OCI-M1 (cell line): ENCODE measurements around the gene CHRDL1.
"Not testable (repeated sequence)": the region's sequence is repeated elsewhere in the genome, so short reads cannot be mapped to it uniquely, and the experiment has no call there.

Source experiments
- DNase-seq: peaks from one replicate; lab custom pipeline; 2025; lab: John Stamatoyannopoulos, UW

Gene CHRDL1

GRCh38 chrX:110795645-110796406, at the start of gene CHRDL1:
TSS of gene CHRDL1 (minus strand) at chrX:110795817. CDS start at chrX:110792181, 3,636 bp downstream.
- no peak for DNase-seq

GRCh38 chrX:110836982-110837381, 41.4 kb upstream of the CHRDL1 start:
- no peak for DNase-seq

- DNase-seq: no peak
These were observed 40.8 kb upstream of the CHRDL1 start for GRCh38 chrX:110836451-110836850.

- DNase-seq: no peak
These were observed 40.4 kb upstream of the CHRDL1 start for GRCh38 chrX:110836001-110836400.

- DNase-seq: no peak
These were observed 30.4 kb upstream of the CHRDL1 start for GRCh38 chrX:110825972-110826371.

GRCh38 chrX:110816543-110816942, 20.9 kb upstream of the CHRDL1 start:
- DNase-seq: not testable (repeated sequence)

GRCh38 chrX:110806145-110806544, 10.5 kb upstream of the CHRDL1 start:
- no peak for DNase-seq

GRCh38 chrX:110805303-110805702, 9.7 kb upstream of the CHRDL1 start:
- no peak for DNase-seq

GRCh38 chrX:110804446-110804845, 8.8 kb upstream of the CHRDL1 start:
- no peak for DNase-seq

GRCh38 chrX:110803506-110803905, 7.9 kb upstream of the CHRDL1 start:
- DNase-seq: no peak

- DNase-seq: no peak
These were observed 735 bp upstream of the CHRDL1 start for GRCh38 chrX:110796407-110796697.

- DNase-seq: no peak
These were observed 1.0 kb downstream of the CHRDL1 start for GRCh38 chrX:110794601-110795000.

GRCh38 chrX:110791071-110791470, 4.5 kb downstream of the CHRDL1 start:
- no peak for DNase-seq

- DNase-seq: no peak
These were observed 9.1 kb downstream of the CHRDL1 start for GRCh38 chrX:110786486-110786885.

GRCh38 chrX:110759785-110760184, 35.8 kb downstream of the CHRDL1 start:
- DNase-seq: no peak

GRCh38 chrX:110758781-110759422, 36.7 kb downstream of the CHRDL1 start:
- no peak for DNase-seq

GRCh38 chrX:110755611-110756010, 40.0 kb downstream of the CHRDL1 start:
- DNase-seq: no peak

- DNase-seq: no peak
These were observed 40.6 kb downstream of the CHRDL1 start for GRCh38 chrX:110755061-110755460.

GRCh38 chrX:110750526-110751189, 45.0 kb downstream of the CHRDL1 start:
- DNase-seq: no peak

- peak; percentile 6 for DNase-seq
These were observed 47.3 kb downstream of the CHRDL1 start for GRCh38 chrX:110748256-110748806.

- DNase-seq: no peak
These were observed 49.6 kb downstream of the CHRDL1 start for GRCh38 chrX:110746014-110746413.

GRCh38 chrX:110745288-110745687, 50.3 kb downstream of the CHRDL1 start:
- DNase-seq: no peak
